ENCODE results near the gene HRH1. TPM values are rescaled to one million over a fixed set of nuclear protein-coding genes. Genes with fewer than 3 reads are reported as not detected.

HRH1 gene
- total RNA-seq, 3 donors from 2014 or later (not counting 1 experiment from before 2014, with no cell fraction given), result not detected

DNA sequence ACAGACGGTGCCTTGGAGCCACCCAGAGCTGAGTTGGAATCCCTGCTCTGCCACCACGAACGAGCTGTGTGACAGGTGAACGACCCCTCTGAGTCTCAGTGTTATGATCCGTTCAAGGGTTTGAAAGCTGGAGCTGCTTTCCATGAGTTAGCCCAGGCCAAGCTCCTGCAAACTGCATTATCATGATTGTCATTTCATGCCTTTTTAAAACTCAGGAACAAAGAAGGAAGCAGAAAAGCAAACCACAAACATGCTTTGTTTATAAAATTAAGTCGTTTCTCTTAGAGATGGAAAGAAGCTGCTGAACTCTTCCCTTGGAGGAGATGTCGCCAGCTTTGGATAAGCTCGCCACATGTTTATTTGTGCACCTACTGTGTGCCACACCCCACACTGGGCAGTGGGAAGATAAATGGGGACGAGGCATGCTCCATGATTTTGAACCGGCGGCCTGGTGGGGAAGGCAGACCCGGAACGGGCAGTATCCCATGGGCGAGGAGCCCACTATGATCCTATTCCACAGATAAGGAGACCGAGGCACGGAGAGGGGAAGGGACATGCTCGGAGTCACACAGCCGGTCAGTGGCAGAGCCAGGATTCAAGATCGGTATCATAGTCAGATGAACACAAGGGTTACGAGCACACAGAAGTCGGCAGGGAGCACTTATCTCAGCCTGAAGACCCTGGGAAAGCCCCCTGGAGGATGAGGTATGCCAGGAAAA is 15.9 kb downstream of the HRH1 start:
- no peak for ATAC-seq
- TF ChIP-seq, protein P1, sequence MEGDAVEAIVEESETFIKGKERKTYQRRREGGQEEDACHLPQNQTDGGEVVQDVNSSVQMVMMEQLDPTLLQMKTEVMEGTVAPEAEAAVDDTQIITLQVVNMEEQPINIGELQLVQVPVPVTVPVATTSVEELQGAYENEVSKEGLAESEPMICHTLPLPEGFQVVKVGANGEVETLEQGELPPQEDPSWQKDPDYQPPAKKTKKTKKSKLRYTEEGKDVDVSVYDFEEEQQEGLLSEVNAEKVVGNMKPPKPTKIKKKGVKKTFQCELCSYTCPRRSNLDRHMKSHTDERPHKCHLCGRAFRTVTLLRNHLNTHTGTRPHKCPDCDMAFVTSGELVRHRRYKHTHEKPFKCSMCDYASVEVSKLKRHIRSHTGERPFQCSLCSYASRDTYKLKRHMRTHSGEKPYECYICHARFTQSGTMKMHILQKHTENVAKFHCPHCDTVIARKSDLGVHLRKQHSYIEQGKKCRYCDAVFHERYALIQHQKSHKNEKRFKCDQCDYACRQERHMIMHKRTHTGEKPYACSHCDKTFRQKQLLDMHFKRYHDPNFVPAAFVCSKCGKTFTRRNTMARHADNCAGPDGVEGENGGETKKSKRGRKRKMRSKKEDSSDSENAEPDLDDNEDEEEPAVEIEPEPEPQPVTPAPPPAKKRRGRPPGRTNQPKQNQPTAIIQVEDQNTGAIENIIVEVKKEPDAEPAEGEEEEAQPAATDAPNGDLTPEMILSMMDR (IDR thresholded peaks at IDR 0.05), result no peak
- H3K27me3 Mint-ChIP-seq (ENCODE audit: low read depth in 2 of 2), result peaks cover 0 to 6% of the 10 kb centered on the region in 2 donors

DNA sequence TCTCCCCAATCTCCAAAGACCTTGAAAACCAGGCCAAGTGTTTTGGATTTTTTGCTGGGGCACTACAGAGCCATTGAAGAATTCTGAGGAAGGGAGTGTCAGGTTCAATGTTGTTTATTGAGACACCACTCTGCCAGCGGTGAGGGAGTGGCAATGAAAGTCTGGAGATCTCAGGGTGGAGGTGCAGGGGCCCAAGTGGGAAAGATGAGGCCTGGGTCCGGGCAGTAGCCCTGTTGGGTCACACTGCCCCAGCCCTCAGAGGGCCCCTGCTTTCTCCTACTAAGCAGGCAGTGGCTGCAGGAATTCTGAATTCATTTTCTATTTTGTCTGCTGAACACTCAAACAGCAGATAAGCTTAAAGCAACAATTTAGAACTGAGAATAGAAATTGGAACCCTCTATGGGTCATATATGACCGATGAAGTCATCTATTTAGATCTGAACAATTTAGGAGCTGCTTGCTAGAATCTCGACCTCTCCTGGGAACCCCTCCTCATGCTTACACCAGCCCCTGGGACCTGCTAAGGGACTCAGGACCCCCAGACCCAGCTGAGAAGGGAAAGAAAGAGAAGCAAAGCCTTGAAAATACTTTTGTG is 17.9 kb downstream of the HRH1 start:
- no peaks in the 10 kb centered on the region for H3K36me3 ChIP-seq (ENCODE audit: control insufficient read depth, insufficient read depth, low read length)
- WGBS (ENCODE audit: insufficient coverage), result 84% methylated on average over 4 of the region's 4 CpGs
- peaks cover 0 to 6% of the 10 kb centered on the region in 2 donors for H3K27me3 Mint-ChIP-seq (ENCODE audit: low read depth in 2 of 2)

More for the DNA sequence above, 15.9 kb downstream of the HRH1 start:
- Histone ChIP-seq H3K4me1 (ENCODE audit: control insufficient read depth, insufficient read depth, low read length) (no peaks in the 10 kb centered on the region), H3K27ac (ENCODE audit: low read length) (no peak overlapping the region), H3K9me3 (ENCODE audit: control insufficient read depth, insufficient read depth, low read length) (no peaks in the 10 kb centered on the region), H3K27me3 (ENCODE audit: control insufficient read depth, insufficient read depth, low read length) (no peaks in the 10 kb centered on the region), H3K36me3 (ENCODE audit: control insufficient read depth, insufficient read depth, low read length) (no peaks in the 10 kb centered on the region), H3K4me3 (ENCODE audit: low read length) (no peak overlapping the region)
- Mint-ChIP-seq H3K4me3 (no peak overlapping the region), H3K27ac (no peak overlapping the region), H3K4me1 (no peaks in the 10 kb centered on the region), H3K9me3 (no peaks in the 10 kb centered on the region), H3K36me3 (no peaks in the 10 kb centered on the region)
- WGBS (ENCODE audit: insufficient coverage), result 66% methylated on average over 21 of the region's 21 CpGs
- intact Hi-C loops (cut with micrococcal nuclease), result no loop called here
- no peak for DNase-seq

DNA sequence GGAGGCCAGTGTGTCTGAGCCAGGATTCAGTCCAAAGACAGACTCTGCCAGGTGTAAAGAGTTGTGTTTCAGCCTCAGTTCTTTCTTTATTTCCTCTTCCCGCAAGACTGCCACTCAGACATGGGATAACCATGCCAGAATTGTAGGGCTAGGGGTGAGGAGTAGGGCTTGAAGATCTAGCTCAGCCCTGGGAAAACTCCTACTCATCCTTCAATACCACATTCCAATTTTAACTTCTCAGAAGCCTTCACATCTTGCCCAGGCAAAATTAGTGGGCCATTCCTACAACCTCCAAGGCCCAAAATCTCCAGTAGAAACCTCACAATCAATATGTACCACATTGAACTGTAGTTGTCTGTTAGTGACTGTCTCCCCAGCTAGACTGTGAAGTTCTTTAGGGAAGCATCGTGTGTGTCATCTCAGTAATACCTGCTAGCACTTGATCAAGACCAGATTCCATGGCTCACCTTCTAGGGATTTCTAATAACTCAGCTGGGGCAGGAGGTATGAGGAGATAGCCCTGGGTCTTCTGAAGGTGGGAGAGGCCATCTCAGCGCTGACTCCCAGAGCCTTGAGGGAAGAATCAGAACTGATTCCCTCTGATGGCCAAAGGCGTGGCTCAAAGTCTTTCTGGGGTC is 19.7 kb downstream of the HRH1 start:
- H3K36me3 Mint-ChIP-seq, result no peaks in the 10 kb centered on the region
- H3K4me1 ChIP-seq (ENCODE audit: control insufficient read depth, insufficient read depth, low read length), result no peaks in the 10 kb centered on the region
- WGBS (ENCODE audit: insufficient coverage), result 75% methylated on average over 4 of the region's 4 CpGs
- H3K4me3 ChIP-seq (ENCODE audit: low read length), result no peak overlapping the region
- H3K9me3 ChIP-seq (ENCODE audit: control insufficient read depth, insufficient read depth, low read length), result no peaks in the 10 kb centered on the region
- no peak for DNase-seq
- no peak overlapping the region for H3K27ac Mint-ChIP-seq
- no peaks in the 10 kb centered on the region for H3K27me3 ChIP-seq (ENCODE audit: control insufficient read depth, insufficient read depth, low read length)
- no peak overlapping the region for H3K27ac ChIP-seq (ENCODE audit: low read length)
- intact Hi-C loops (cut with micrococcal nuclease), result no loop called here
- TF ChIP-seq, protein P1 (IDR thresholded peaks at IDR 0.05), result no peak
- H3K36me3 ChIP-seq (ENCODE audit: control insufficient read depth, insufficient read depth, low read length), result no peaks in the 10 kb centered on the region
- H3K27me3 Mint-ChIP-seq (ENCODE audit: low read depth in 2 of 2), result peaks cover 0 to 6% of the 10 kb centered on the region in 2 donors
- no peak for ATAC-seq
- H3K4me1 Mint-ChIP-seq, result no peaks in the 10 kb centered on the region
- no peaks in the 10 kb centered on the region for H3K9me3 Mint-ChIP-seq
- no peak overlapping the region for H3K4me3 Mint-ChIP-seq

More for the DNA sequence above, 17.9 kb downstream of the HRH1 start:
- Histone ChIP-seq H3K4me3 (ENCODE audit: low read length) (no peak overlapping the region), H3K27me3 (ENCODE audit: control insufficient read depth, insufficient read depth, low read length) (no peaks in the 10 kb centered on the region), H3K4me1 (ENCODE audit: control insufficient read depth, insufficient read depth, low read length) (no peaks in the 10 kb centered on the region), H3K9me3 (ENCODE audit: control insufficient read depth, insufficient read depth, low read length) (no peaks in the 10 kb centered on the region), H3K27ac (ENCODE audit: low read length) (no peak overlapping the region)
- H3K4me3 Mint-ChIP-seq, result no peak overlapping the region
- TF ChIP-seq, protein P1 (IDR thresholded peaks at IDR 0.05), result no peak
- intact Hi-C loops (cut with micrococcal nuclease), result no loop called here
- no peak overlapping the region for H3K27ac Mint-ChIP-seq
- H3K4me1 Mint-ChIP-seq, result no peaks in the 10 kb centered on the region
- H3K9me3 Mint-ChIP-seq, result no peaks in the 10 kb centered on the region
- H3K36me3 Mint-ChIP-seq, result no peaks in the 10 kb centered on the region
- DNase-seq, result no peak
- ATAC-seq, result no peak
